D341Med (cell line): ENCODE results near the gene C6orf89.

ENCODE experiments used
- DNase-seq: peaks from one replicate; pipeline ENCODE4 v3.0.0; 2012; ENCODE audit warnings: low spot score

The C6orf89 gene

GRCh38 chr6:36852481-36853147 lies 33.1 kb upstream of the C6orf89 start:
- DNase-seq, result no peak

GRCh38 chr6:36853325-36853724 lies 32.4 kb upstream of the C6orf89 start:
- DNase-seq, result no peak

- DNase-seq, result peak; percentile 8
Measured at GRCh38 chr6:36855750-36856149, 30.0 kb upstream of the C6orf89 start.

- DNase-seq, result peak; percentile 12
Measured at GRCh38 chr6:36856277-36856676, 29.5 kb upstream of the C6orf89 start.

- DNase-seq, result no peak
Measured at GRCh38 chr6:36857325-36857724, 28.4 kb upstream of the C6orf89 start.

- DNase-seq, result peak; percentile 10
Measured at GRCh38 chr6:36858407-36858981, 27.3 kb upstream of the C6orf89 start.

- DNase-seq, result no peak
Measured at GRCh38 chr6:36860126-36860525, 25.6 kb upstream of the C6orf89 start.

GRCh38 chr6:36862164-36862847 lies 23.4 kb upstream of the C6orf89 start:
- DNase-seq, result no peak

- no peak for DNase-seq
Measured at GRCh38 chr6:36862848-36863382, 22.8 kb upstream of the C6orf89 start.

GRCh38 chr6:36863670-36864540 lies 21.8 kb upstream of the C6orf89 start:
- DNase-seq, result no peak

GRCh38 chr6:36865835-36866234 lies 19.9 kb upstream of the C6orf89 start:
- no peak for DNase-seq

- no peak for DNase-seq
Measured at GRCh38 chr6:36867471-36868224, 18.1 kb upstream of the C6orf89 start.

GRCh38 chr6:36871686-36872085 lies 14.1 kb upstream of the C6orf89 start:
- DNase-seq, result no peak

- no peak for DNase-seq
Measured at GRCh38 chr6:36873115-36873514, 12.6 kb upstream of the C6orf89 start.

- DNase-seq, result no peak
Measured at GRCh38 chr6:36873612-36874442, 11.9 kb upstream of the C6orf89 start.

GRCh38 chr6:36874443-36875249 lies 11.1 kb upstream of the C6orf89 start, which contains the start of gene PPIL1:
Gene PPIL1, minus strand, starts transcription at chr6:36874803. Its CDS starts 31 bp downstream, at chr6:36874772.
- DNase-seq, result peak; percentile 92

- no peak for DNase-seq
Measured at GRCh38 chr6:36875250-36875633, 10.5 kb upstream of the C6orf89 start.

GRCh38 chr6:36884610-36885009 lies 1.1 kb upstream of the C6orf89 start:
- DNase-seq, result no peak

- no peak for DNase-seq
Measured at GRCh38 chr6:36886950-36887618, 1.3 kb downstream of the C6orf89 start.
